Measurements from ENCODE around the gene VIPR1. TPM values are rescaled to one million over a fixed set of nuclear protein-coding genes. Genes with fewer than 3 reads are reported as not detected.
"Not testable (repeated sequence)": the region's sequence is repeated elsewhere in the genome, so short reads cannot be mapped to it uniquely, and the experiment has no call there.

VIPR1 gene
- total RNA-seq, 1 donor from 2014 or later: 0.88 TPM

DNA sequence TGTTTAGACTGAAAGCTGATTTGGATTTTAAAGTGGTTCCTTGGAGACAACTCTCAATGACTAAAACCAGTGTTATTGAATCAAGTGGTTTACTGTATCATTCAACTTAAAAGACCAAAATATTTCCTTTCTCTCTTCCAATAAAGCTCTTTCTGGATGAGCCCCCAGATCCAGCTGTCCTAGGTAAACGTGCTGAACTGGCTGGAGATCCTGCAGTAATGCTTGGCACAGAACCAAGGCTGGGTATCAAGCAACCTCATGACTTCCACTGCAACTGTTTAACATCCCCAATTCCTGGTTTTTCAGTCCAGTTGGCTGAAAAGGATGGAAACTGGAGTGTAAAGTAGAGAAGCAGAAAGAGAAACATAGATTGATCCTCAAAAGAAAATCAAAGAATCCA, 50.4 kb downstream of the VIPR1 start:
- Mint-ChIP-seq H3K27ac (no peak overlapping the region), H3K27me3 (ENCODE audit: insufficient read depth) (no peaks in the 10 kb centered on the region), H3K4me1 (ENCODE audit: low read depth) (peaks cover 39% of the 10 kb centered on the region), H3K9me3 (no peaks in the 10 kb centered on the region), H3K4me3 (no peak overlapping the region), H3K36me3 (ENCODE audit: low read depth) (peaks cover 35% of the 10 kb centered on the region)
- no peak for DNase-seq (ENCODE audit: low spot score)
- intact Hi-C loops (cut with micrococcal nuclease): no loop called here

- intact Hi-C loops (cut with micrococcal nuclease): loop anchor here (1.0 kb wide), 3 partner anchors 26 to 82 kb away; partner anchors contain the start of gene NKTR
- peak overlapping the region; percentile 52 for H3K4me3 Mint-ChIP-seq
- no peaks in the 10 kb centered on the region for H3K27me3 Mint-ChIP-seq (ENCODE audit: insufficient read depth)
- peaks cover 38% of the 10 kb centered on the region for H3K36me3 Mint-ChIP-seq (ENCODE audit: low read depth)
- DNase-seq (ENCODE audit: low spot score): peak; percentile 52
- H3K9me3 Mint-ChIP-seq: no peaks in the 10 kb centered on the region
- peak overlapping the region; percentile 94 for H3K27ac Mint-ChIP-seq
- H3K4me1 Mint-ChIP-seq (ENCODE audit: low read depth): peaks cover 41% of the 10 kb centered on the region
Measured at GRCh38 chr3:42556089-42556632, 53.7 kb downstream of the VIPR1 start.

- intact Hi-C loops (cut with micrococcal nuclease): loop anchor here (1.0 kb wide), 3 partner anchors 25 to 81 kb away; partner anchors contain the start of gene NKTR
- H3K36me3 Mint-ChIP-seq (ENCODE audit: low read depth): peaks cover 35% of the 10 kb centered on the region
- not testable (repeated sequence) for H3K27me3 Mint-ChIP-seq (ENCODE audit: insufficient read depth); DNase-seq (ENCODE audit: low spot score); H3K9me3 Mint-ChIP-seq
- peaks cover 41% of the 10 kb centered on the region for H3K4me1 Mint-ChIP-seq (ENCODE audit: low read depth)
- H3K27ac Mint-ChIP-seq: peak overlapping the region; percentile 94
- H3K4me3 Mint-ChIP-seq: peak overlapping the region; percentile 52
Measured at GRCh38 chr3:42556817-42557216, 54.4 kb downstream of the VIPR1 start.

GRCh38 chr3:42557854-42558253, 55.4 kb downstream of the VIPR1 start:
- no peaks in the 10 kb centered on the region for H3K9me3 Mint-ChIP-seq
- DNase-seq (ENCODE audit: low spot score): no peak
- no peaks in the 10 kb centered on the region for H3K27me3 Mint-ChIP-seq (ENCODE audit: insufficient read depth)
- intact Hi-C loops (cut with micrococcal nuclease): no loop called here
- H3K27ac Mint-ChIP-seq: no peak overlapping the region
- H3K4me3 Mint-ChIP-seq: no peak overlapping the region
- peaks cover 33% of the 10 kb centered on the region for H3K36me3 Mint-ChIP-seq (ENCODE audit: low read depth)
- peaks cover 45% of the 10 kb centered on the region for H3K4me1 Mint-ChIP-seq (ENCODE audit: low read depth)

DNA sequence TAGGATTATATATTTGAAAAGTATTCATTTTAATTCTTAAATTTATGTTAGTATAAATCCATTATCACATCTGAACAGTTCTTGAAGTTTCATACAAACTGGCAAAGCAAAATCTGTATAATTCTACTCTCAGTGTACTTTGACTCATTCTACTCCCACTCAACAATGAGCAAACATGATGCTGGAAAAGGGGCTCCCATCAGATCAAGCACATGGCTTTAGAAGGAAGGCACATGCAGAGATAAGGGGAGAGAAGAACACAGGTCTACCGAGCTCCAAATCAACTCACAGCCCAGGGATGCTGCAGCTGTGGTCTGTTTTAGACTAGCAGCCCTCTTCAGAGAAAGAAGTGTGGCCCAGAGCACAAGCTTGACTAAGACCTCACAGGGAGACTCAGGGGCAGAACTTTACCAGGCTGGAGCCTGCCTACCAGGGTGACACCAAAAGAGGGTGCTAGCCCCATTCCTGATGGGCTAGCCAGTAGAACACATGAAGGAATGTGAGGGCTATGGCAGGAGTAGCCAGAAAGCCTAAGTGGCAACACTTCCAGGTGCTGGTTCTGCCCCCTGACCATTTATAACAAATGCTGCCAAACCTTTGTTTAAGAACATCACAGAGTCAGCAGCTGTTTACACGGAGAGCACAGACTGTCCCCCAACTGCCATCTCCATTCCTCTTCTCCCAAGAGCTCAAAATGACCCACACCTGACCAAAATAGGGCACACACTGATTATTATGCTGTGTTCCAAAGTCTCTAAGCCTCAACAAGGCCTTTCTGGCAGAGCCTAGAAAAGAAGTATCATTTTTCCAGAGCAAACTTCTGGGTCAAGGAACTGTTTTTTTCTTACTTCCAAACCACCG, 59.8 kb downstream of the VIPR1 start:
- H3K4me1 Mint-ChIP-seq (ENCODE audit: low read depth): peaks cover 17% of the 10 kb centered on the region
- H3K4me3 Mint-ChIP-seq: no peak overlapping the region
- DNase-seq (ENCODE audit: low spot score): no peak
- intact Hi-C loops (cut with micrococcal nuclease): no loop called here
- H3K36me3 Mint-ChIP-seq (ENCODE audit: low read depth): peaks cover 34% of the 10 kb centered on the region
- H3K27ac Mint-ChIP-seq: peak overlapping the region; percentile 82
- no peaks in the 10 kb centered on the region for H3K9me3 Mint-ChIP-seq
- H3K27me3 Mint-ChIP-seq (ENCODE audit: insufficient read depth): no peaks in the 10 kb centered on the region

GRCh38 chr3:42569593-42570142, 67.2 kb downstream of the VIPR1 start:
- peaks cover 18% of the 10 kb centered on the region for H3K4me1 Mint-ChIP-seq (ENCODE audit: low read depth)
- H3K4me3 Mint-ChIP-seq: no peak overlapping the region
- intact Hi-C loops (cut with micrococcal nuclease): no loop called here
- no peak for DNase-seq (ENCODE audit: low spot score)
- no peaks in the 10 kb centered on the region for H3K27me3 Mint-ChIP-seq (ENCODE audit: insufficient read depth)
- H3K9me3 Mint-ChIP-seq: peaks cover 10% of the 10 kb centered on the region
- H3K36me3 Mint-ChIP-seq (ENCODE audit: low read depth): peaks cover 48% of the 10 kb centered on the region
- H3K27ac Mint-ChIP-seq: no peak overlapping the region

DNA sequence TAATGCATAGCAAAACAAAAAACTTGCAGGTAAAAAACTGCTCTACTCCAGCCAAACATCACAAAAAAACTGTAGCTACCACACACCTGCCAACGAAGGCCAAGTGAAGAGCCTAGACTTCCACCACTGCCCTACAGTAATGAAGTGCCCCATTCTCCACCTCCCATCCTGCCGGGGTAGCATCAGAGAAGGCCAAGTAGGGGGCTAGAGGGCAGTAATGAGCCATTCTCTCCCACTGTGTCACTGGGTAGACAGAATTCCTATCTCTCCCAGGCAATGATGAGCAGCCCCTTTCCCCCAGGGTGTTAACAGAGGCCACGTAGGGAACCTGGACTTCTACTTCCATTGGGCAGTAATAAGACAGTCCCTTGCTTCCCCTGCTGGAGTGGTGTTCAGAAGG, 69.8 kb downstream of the VIPR1 start:
- no peak for DNase-seq (ENCODE audit: low spot score)
- Mint-ChIP-seq H3K4me1 (ENCODE audit: low read depth) (peaks cover 21% of the 10 kb centered on the region), H3K27me3 (ENCODE audit: insufficient read depth) (no peaks in the 10 kb centered on the region), H3K4me3 (no peak overlapping the region), H3K36me3 (ENCODE audit: low read depth) (peaks cover 54% of the 10 kb centered on the region), H3K27ac (no peak overlapping the region), H3K9me3 (peaks cover 18% of the 10 kb centered on the region)
- intact Hi-C loops (cut with micrococcal nuclease): loop anchor here (2.0 kb wide), 1 partner anchor 173 kb away; no protein-coding TSS in a partner anchor

DNA sequence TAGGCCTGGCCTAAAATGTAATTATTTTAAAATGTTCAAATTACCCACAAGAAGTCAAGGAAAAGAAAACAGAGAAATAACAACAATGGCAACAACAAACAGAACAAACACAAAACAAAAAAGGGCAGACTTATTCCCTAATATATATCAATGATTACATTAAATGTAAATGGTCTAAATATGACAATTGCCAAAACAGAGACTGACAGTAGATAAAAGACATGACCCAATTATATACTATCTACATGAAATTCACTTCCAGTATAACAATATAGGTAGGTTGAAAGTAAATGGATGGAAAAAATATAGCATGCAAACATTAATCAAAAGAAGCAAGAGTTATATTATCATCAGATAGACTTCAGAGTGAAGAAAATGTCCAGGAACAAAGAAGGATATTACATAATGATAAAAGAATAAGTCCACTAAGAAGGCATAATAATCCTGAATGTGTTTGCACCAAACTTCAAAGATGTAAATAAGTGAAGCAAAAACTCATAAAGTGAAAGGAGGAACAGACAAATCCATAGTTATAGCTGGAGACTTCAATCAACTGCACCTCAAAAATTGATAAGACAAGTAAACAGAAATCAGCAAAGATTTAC, 72.8 kb downstream of the VIPR1 start:
- no peak overlapping the region for H3K27ac Mint-ChIP-seq
- H3K4me3 Mint-ChIP-seq: no peak overlapping the region
- DNase-seq (ENCODE audit: low spot score): no peak
- H3K4me1 Mint-ChIP-seq (ENCODE audit: low read depth): peaks cover 28% of the 10 kb centered on the region
- no peaks in the 10 kb centered on the region for H3K27me3 Mint-ChIP-seq (ENCODE audit: insufficient read depth)
- intact Hi-C loops (cut with micrococcal nuclease): no loop called here
- H3K36me3 Mint-ChIP-seq (ENCODE audit: low read depth): peaks cover 46% of the 10 kb centered on the region
- H3K9me3 Mint-ChIP-seq: peaks cover 18% of the 10 kb centered on the region

DNA sequence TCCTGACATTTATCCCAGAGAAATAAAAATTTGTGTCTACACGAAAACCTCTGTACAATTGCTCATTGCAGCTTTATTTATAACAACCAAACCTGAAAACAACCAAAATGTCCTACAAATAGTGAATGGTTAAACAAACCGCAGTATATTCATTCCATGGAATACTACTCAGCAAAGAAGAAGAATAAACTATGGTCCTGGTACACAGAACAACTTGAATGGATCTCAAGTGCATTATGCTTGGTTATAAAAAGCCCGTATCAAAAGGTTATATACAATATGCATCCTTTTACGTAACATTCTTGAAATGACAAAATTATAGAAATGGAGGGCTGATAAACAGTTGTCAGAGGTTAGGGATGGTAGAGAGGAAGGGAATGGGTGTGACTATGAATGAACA, 75.6 kb downstream of the VIPR1 start:
- no peaks in the 10 kb centered on the region for H3K27me3 Mint-ChIP-seq (ENCODE audit: insufficient read depth)
- H3K27ac Mint-ChIP-seq: no peak overlapping the region
- H3K4me3 Mint-ChIP-seq: no peak overlapping the region
- DNase-seq (ENCODE audit: low spot score): no peak
- peaks cover 38% of the 10 kb centered on the region for H3K36me3 Mint-ChIP-seq (ENCODE audit: low read depth)
- peaks cover 40% of the 10 kb centered on the region for H3K4me1 Mint-ChIP-seq (ENCODE audit: low read depth)
- intact Hi-C loops (cut with micrococcal nuclease): no loop called here
- peaks cover 18% of the 10 kb centered on the region for H3K9me3 Mint-ChIP-seq

- H3K27me3 Mint-ChIP-seq (ENCODE audit: insufficient read depth); intact Hi-C loops (cut with micrococcal nuclease); H3K4me3 Mint-ChIP-seq; H3K27ac Mint-ChIP-seq; DNase-seq (ENCODE audit: low spot score): not testable (repeated sequence)
- Mint-ChIP-seq H3K36me3 (ENCODE audit: low read depth) (peaks cover 32% of the 10 kb centered on the region), H3K4me1 (ENCODE audit: low read depth) (peaks cover 46% of the 10 kb centered on the region), H3K9me3 (peaks cover 12% of the 10 kb centered on the region)
Measured at GRCh38 chr3:42579346-42579745, 76.9 kb downstream of the VIPR1 start.

DNA sequence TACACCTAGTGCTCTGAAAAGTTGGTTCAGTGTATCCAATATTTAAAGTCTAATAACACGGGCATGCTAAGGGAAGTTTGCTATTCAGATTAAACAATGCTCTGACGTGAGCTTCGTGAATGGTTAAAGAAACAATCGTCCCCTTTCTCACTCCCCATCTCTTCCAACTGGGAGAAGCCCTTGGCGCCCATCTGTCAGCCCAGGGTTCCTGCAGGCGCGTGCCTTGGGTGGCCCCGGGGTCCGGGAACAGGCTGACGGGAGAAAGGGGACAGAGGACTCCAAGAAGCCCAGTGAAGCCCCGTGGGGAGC, 78.9 kb downstream of the VIPR1 start:
- H3K36me3 Mint-ChIP-seq (ENCODE audit: low read depth): peaks cover 26% of the 10 kb centered on the region
- intact Hi-C loops (cut with micrococcal nuclease): loop anchor here (2.0 to 5.0 kb wide), 2 partner anchors 79 to 706 kb away; partner anchors contain the start of genes SNRK and VIPR1
- no peaks in the 10 kb centered on the region for H3K9me3 Mint-ChIP-seq
- no peak for DNase-seq (ENCODE audit: low spot score)
- H3K4me1 Mint-ChIP-seq (ENCODE audit: low read depth): peaks cover 56% of the 10 kb centered on the region
- peaks cover 1% of the 10 kb centered on the region for H3K27me3 Mint-ChIP-seq (ENCODE audit: insufficient read depth)
- H3K4me3 Mint-ChIP-seq: peak overlapping the region; percentile 90
- peak overlapping the region; percentile 60 for H3K27ac Mint-ChIP-seq

DNA sequence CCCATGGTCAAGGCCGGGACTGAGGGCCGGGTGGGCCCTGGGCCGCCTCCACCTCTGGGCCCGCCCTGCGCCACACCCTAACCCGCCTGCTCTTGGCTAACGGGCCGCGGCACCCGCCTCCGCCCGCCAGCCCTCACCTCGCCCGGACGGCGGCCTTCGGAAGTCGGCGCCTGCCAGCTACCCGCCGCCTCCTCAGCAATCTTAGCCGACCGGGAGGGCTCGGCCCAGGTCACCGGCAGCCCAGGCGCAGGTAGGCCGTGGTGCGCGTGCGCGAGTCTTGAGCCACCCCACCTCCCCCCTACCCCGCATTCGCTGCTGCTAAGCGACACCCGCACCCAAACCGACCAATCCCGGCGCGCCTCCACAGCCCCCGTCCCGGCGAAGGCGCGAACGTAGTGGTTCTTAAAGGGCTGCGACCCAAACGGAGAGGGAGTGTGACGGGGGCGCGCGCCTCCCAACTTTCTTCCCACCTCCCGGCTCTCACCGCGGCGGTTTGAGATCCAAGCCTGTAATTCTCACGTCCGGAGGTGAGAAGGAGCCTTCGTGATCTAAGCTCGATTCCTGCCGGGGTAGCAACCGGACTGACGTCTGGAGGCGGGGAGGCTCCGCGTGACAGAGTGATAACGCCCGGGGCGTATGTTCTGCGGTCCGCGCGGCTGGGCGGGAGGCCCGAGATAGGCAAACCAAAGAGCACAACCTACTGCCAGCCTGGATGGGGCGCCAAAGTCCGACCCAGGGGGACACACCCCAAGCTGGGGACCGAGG, 79.4 kb downstream of the VIPR1 start, which contains the start of gene SEC22C:
Gene SEC22C (minus strand): TSS at position 259 of the 765 bp plus-strand sequence. CDS start 12,921 bp downstream, outside the sequence.
- peak within 1 kb of the TSS; percentile 93 for H3K27ac Mint-ChIP-seq
- no peaks in the 10 kb centered on the region for H3K9me3 Mint-ChIP-seq

More for the DNA sequence above, 79.4 kb downstream of the VIPR1 start, which contains the start of gene SEC22C:
- peak; percentile 93 for DNase-seq (ENCODE audit: low spot score)
- Mint-ChIP-seq H3K27me3 (ENCODE audit: insufficient read depth) (peaks cover 1% of the 10 kb centered on the region), H3K4me3 (peak within 1 kb of the TSS; percentile 90), H3K4me1 (ENCODE audit: low read depth) (peaks cover 61% of the 10 kb centered on the region), H3K36me3 (ENCODE audit: low read depth) (peaks cover 22% of the 10 kb centered on the region)
- intact Hi-C loops (cut with micrococcal nuclease): loop anchor here (1.0 to 5.0 kb wide), 10 partner anchors 8 to 705 kb away; partner anchors contain the start of genes CCDC13, HIGD1A, NKTR and SNRK

Data from activated T-helper 1 cell treated with anti-CD3 and anti-CD28 coated beads, Interleukin-12 subunit alpha, Interleukin-12 subunit beta, Interleukin-2, Interleukin-4 antibody, amounts not matched to agents 30 ng/mL and 10 ng/mL and 1 ng/mL, durations not matched to agents 14 hours and 24 hours and 36 hours (primary cell).